ENCODE data around the gene CA10. TPM values are rescaled to one million over a fixed set of nuclear protein-coding genes. Genes with fewer than 3 reads are reported as not detected.

The CA10 gene
- total RNA-seq, 1 experiment from 2014 or later, result 0.46 TPM

GRCh38 chr17:51876986-51877385 lies 281.5 kb downstream of the CA10 start:
- H3K9ac ChIP-seq (ENCODE audit: extremely low read depth, insufficient read length, low read length), result no peak overlapping the region
- no peak overlapping the region for H3K4me2 ChIP-seq (ENCODE audit: insufficient read depth, insufficient read length, low read length)
- no peak overlapping the region for H4K8ac ChIP-seq (replicated peaks; ENCODE audit: insufficient read length, low read depth, low read length)
- H3K79me1 ChIP-seq (ENCODE audit: insufficient read depth, low read depth, low read length, poor library complexity, severe bottlenecking), result no peaks in the 10 kb centered on the region
- H3K23me2 ChIP-seq (ENCODE audit: insufficient read length, low read depth, low read length, poor library complexity, severe bottlenecking), result no peaks in the 10 kb centered on the region
- Mint-ChIP-seq H3K4me3 (no peak overlapping the region), H3K27me3 (ENCODE audit: low read depth) (no peaks in the 10 kb centered on the region), H3K4me1 (peaks cover 0 to 10% of the 10 kb centered on the region in 2 experiments; a peak in 2 of 4 replicates), H3K9me3 (no peaks in the 10 kb centered on the region), H3K36me3 (ENCODE audit: insufficient read depth in 1 of 3, low read depth in 3 of 3) (no peaks in the 10 kb centered on the region), H3K27ac (no peak overlapping the region)
- no peak for DNase-seq
- H3K14ac ChIP-seq (ENCODE audit: insufficient read depth, low read length), result no peak overlapping the region
- no peaks in the 10 kb centered on the region for H3K27me3 ChIP-seq (ENCODE audit: insufficient read depth, low read length)
- H4K91ac ChIP-seq (ENCODE audit: insufficient read length, low read depth, low read length), result no peak overlapping the region
- H2AFZ ChIP-seq (ENCODE audit: low read length), result no peak overlapping the region
- no peaks in the 10 kb centered on the region for H3K9me3 ChIP-seq (ENCODE audit: control insufficient read depth, low read depth, low read length)
- TF ChIP-seq CTCF (conservative IDR thresholded peaks at IDR 0.05), result no peak
- no peak overlapping the region for H3K4ac ChIP-seq (ENCODE audit: low read depth, low read length)
- H2BK20ac ChIP-seq (ENCODE audit: low read depth, low read length, poor library complexity, severe bottlenecking), result no peak overlapping the region
- no peak overlapping the region for H3K56ac ChIP-seq (ENCODE audit: insufficient read length, low read depth, low read length)
- H3K4me1 ChIP-seq (ENCODE audit: insufficient read depth, low read length), result peaks cover 4% of the 10 kb centered on the region
- H3K79me2 ChIP-seq (ENCODE audit: insufficient read depth, low read length), result no peaks in the 10 kb centered on the region
- no peak overlapping the region for H2BK120ac ChIP-seq (ENCODE audit: low read depth, low read length, poor library complexity, severe bottlenecking)
- H3K27ac ChIP-seq (ENCODE audit: insufficient read length, low read depth, low read length), result no peak overlapping the region
- H3T11ph ChIP-seq (ENCODE audit: low read length), result no peak overlapping the region
- no peak overlapping the region for H3K23ac ChIP-seq (ENCODE audit: insufficient read length, low read depth, low read length)
- no peak overlapping the region for H2AK5ac ChIP-seq (ENCODE audit: insufficient read length, low read length)
- no peak overlapping the region for H3K18ac ChIP-seq (ENCODE audit: insufficient read length, low read depth, low read length)
- no peak overlapping the region for H2BK12ac ChIP-seq (ENCODE audit: insufficient read length, low read depth, low read length)
- no peak overlapping the region for H2BK15ac ChIP-seq (ENCODE audit: low read depth, low read length)
- no peak overlapping the region for H2BK5ac ChIP-seq (ENCODE audit: insufficient read length, low read length)
- no peaks in the 10 kb centered on the region for H4K20me1 ChIP-seq (ENCODE audit: control insufficient read depth, insufficient read depth, insufficient read length)
- no peak overlapping the region for H4K5ac ChIP-seq (ENCODE audit: insufficient read length, low read depth, low read length)

Measured in H9 (cell line).